Glomerular visceral epithelial cell (primary cell): ENCODE data around the gene TSC2.

Source experiments
- DNase-seq: peaks from one replicate; pipeline ENCODE4 v3.0.0-alpha.2; 2016; ENCODE audit errors: extremely low spot score

The TSC2 gene

GRCh38 chr16:2047330-2048115 lies at the start of gene TSC2, which contains the start of gene NTHL1:
Gene TSC2 (plus strand): TSS chr16:2047985. CDS start chr16:2048616, 631 bp downstream.
Gene NTHL1 (minus strand): TSS chr16:2047834. CDS start chr16:2047823, 11 bp downstream.
- peak; percentile 93 for DNase-seq

- no peak for DNase-seq
Measured at GRCh38 chr16:1998360-1998835, 49.4 kb upstream of the TSC2 start.

- no peak for DNase-seq
Measured at GRCh38 chr16:1998852-1999801, 48.7 kb upstream of the TSC2 start.

GRCh38 chr16:1999866-2000514 lies 47.8 kb upstream of the TSC2 start:
- no peak for DNase-seq

- no peak for DNase-seq
Measured at GRCh38 chr16:2001035-2001434, 46.8 kb upstream of the TSC2 start.

- no peak for DNase-seq
Measured at GRCh38 chr16:2001456-2002355, 46.1 kb upstream of the TSC2 start.

GRCh38 chr16:2002406-2003230 lies 45.2 kb upstream of the TSC2 start:
- no peak for DNase-seq

- no peak for DNase-seq
Measured at GRCh38 chr16:2003231-2003826, 44.5 kb upstream of the TSC2 start.

GRCh38 chr16:2003827-2004641 lies 43.8 kb upstream of the TSC2 start:
- DNase-seq = peak; percentile 73

- no peak for DNase-seq
Measured at GRCh38 chr16:2004795-2005517, 42.8 kb upstream of the TSC2 start.

GRCh38 chr16:2005646-2006045 lies 42.1 kb upstream of the TSC2 start:
- DNase-seq = no peak

- DNase-seq = no peak
Measured at GRCh38 chr16:2006317-2006716, 41.5 kb upstream of the TSC2 start.

GRCh38 chr16:2007081-2007836 lies 40.5 kb upstream of the TSC2 start:
- DNase-seq = no peak

GRCh38 chr16:2008009-2008526 lies 39.7 kb upstream of the TSC2 start:
- peak; percentile 84 for DNase-seq

- no peak for DNase-seq
Measured at GRCh38 chr16:2008631-2009163, 39.1 kb upstream of the TSC2 start.

- peak; percentile 22 for DNase-seq
Measured at GRCh38 chr16:2009164-2009711, 38.5 kb upstream of the TSC2 start.
